IPS DF 4.7 (cell line): ENCODE results near the gene POLR2C.

ENCODE experiments used
- DNase-seq: peaks from one replicate; pipeline ENCODE4 v3.0.0-alpha.2; 2013; ENCODE audit warnings: low spot score; ENCODE audit errors: extremely low read depth

POLR2C gene

GRCh38 chr16:57517397-57518367 is 55.2 kb downstream of the POLR2C start:
- DNase-seq = no peak

- DNase-seq = no peak
Observed at GRCh38 chr16:57518520-57518919, 56.0 kb downstream of the POLR2C start.

GRCh38 chr16:57518922-57519321 is 56.4 kb downstream of the POLR2C start:
- no peak for DNase-seq

GRCh38 chr16:57519796-57520360 is 57.4 kb downstream of the POLR2C start:
- no peak for DNase-seq
